HPDE6-E6E7 (cell line): ENCODE results near the gene CDH13.

ENCODE experiments used
- DNase-seq: peaks from one replicate; pipeline ENCODE4 v3.0.0; 2011; ENCODE audit warnings: missing footprints; ENCODE audit errors: extremely low spot score

CDH13 gene

DNA sequence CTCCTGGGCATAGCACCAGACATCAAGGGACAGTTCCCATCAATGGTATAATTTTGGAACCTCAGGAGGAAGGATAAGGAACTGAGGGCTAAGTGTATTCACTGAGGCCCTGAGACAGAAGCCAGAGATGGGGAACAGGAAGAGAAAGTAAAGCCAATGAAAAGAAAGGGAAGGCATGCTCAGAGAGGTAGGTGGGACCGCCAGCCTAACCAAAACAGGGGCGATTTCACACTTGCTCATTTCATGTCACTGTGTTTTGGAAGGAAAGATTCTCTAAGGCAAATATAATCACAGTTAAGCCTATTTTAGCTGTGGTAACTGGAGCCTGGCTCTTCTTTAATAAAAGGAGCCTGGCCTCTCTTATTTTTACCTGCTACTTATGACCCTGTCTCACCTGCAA, 411.1 kb downstream of the CDH13 start:
- DNase-seq, result no peak

DNA sequence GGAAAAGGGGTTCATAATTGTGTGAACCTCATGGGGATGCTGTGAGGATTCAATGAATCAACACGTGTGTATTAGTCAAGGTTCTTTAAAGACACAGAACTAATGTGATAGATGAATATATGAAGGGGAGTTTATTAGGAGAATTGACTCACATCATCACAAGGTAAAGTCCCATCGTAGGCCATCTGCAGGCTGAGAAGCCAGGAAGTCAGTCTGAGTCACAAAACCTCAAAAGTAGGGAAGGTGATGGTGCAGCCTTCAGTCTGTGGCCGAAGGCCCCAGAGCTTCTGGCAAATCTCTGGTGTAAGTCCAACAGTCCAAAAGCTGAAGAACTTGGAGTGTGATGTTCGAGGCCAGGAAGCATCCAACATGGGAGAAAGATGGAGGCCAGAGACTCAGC, 413.4 kb downstream of the CDH13 start:
- no peak for DNase-seq

DNA sequence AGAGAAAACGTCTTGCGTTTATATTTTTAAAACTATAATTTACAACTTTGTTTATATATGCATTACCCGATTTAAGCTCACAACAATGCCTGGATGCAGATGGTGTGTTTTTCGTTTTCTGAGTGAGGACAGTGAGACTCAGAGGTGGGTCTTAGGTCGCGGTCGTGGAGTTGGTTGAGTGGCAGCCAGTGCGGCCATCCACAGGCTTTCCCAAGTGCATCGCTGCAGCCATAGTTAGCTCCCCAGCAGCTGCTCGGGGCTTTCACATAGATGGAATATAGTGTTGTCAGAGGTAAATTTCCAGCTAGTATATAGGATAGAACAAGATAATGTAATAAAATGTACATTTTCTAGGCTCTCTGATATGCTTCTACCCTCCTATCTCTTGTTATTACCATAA, 417.8 kb downstream of the CDH13 start:
- no peak for DNase-seq

DNA sequence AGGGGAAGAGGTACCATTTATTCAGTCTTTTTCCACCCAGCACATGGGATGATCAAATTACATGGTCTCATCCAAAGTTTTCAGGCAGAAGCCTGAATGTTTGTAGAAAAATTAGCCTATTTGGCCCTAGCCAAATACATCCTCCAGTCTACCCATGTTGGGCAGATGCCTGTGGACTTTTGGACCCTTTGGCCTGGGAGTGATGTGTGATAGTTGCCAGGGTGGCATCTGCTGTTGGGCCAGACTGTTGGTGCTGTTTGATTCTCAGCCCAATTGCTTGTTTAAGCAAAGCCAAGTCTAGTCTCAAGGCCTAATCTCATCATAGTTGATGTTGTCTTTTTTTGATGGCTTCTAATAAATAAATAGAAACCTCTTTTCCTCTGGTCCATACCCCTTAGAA, 419.0 kb downstream of the CDH13 start:
- no peak for DNase-seq

DNA sequence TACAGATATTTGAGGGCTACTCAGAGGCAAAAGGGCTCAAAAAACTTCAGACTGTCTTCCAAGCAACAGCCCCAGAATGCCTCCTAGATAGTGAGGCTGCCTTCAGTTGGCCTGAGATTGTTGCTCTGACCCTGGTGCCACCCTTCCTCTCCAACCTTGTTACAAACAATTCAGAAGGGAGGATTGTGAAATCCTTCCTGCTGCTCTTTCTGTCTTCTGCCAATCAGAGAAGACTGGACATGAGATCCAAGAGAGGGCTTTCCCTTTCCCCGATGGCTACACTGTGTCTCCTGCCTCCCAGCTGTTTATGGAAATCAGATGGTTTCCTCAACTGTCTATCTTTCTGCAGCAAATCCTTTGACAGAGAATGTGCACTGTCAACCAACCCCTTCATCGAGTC, 419.9 kb downstream of the CDH13 start:
- DNase-seq, result no peak

DNA sequence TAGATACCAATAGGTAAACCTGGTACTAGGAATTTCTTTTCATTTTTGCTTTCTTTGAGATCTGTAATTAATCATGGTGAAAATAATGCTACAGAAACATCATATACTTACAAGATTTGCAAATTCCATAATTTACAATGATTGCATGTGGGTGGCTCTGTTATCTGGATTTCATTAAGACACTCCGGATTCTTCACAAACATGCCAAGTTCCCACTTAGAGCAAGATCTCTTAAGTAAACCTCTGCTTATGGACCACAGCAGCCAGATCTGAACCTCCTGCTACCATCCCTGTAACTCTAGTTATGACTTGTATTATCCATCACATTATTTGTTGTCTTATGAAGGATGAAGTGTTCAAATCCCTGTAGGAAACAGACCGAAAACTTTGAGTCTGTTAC, 424.7 kb downstream of the CDH13 start:
- no peak for DNase-seq

DNA sequence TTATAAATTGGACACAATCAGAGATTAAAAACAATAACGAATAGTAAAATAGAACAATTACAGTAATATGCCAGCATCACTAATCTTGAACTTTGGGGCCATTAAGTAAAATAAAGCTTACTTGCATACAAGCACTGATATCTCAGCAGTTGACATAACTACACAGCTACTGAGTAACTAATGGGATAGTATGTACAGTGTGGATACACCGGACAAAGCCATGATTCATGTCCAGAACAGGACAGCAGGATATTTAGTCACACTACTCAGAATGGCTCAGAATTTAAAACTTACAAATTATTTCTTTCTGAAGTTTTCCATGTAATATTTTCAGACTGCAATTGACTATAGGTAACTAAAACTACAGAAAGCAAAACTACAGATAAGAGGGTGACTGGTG, 427.5 kb downstream of the CDH13 start:
- no peak for DNase-seq

DNA sequence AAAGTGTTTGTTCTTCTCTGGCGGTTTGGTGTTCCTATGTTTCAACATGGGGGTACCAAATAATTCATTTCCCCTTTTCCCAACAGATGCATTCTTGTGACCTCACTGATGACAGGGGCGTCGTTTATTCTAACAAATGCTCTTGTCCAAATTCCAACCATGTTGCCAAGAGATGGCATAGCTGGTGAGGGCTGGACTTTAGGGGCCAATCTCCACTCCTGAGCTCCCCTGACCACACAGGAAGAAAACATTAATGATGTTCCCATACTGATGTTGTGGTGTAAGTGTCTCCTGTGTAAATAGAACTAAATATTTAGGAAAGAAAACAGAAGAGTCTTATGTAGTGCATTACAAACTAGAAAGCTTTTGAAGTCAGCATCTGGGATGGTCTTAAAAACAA, 431.6 kb downstream of the CDH13 start:
- DNase-seq, result no peak

DNA sequence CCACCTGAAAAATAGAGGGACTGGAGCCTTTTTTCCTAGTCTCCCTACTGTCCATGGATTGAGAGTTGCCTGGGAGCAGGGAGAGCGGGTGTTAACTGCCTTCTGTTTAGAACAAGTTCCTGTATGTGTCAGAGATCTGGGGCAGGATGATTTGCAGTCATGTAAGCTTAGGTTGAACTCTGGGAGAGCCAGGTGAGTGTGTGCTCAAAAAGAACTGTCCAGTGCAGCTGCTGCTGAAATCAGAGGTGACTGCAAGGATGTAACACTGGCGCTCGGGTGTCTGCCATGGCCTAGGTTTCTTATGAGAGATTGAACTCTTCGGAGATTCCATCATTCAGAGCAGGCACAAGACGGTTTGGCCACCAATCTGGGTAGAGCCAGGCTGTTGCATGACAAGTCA, 432.5 kb downstream of the CDH13 start:
- no peak for DNase-seq

DNA sequence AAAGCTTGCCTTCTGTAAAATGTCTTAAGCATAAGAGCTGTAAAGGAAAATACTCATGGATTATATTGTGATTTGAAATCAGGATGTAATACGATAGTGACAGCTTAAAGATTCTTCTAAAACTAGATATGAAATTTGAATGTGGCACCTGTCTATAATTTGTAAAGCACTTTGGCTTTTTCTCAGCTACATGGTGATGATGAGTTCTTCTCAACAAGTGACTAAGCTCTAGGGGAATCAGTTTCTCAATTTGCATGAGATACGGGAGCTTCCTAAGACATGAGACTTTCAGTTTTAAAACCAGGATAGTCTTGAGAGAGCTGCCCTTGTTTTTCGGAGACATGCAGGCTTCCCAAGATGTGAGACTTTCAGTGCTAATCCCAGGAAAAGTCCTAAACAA, 439.2 kb downstream of the CDH13 start:
- no peak for DNase-seq

DNA sequence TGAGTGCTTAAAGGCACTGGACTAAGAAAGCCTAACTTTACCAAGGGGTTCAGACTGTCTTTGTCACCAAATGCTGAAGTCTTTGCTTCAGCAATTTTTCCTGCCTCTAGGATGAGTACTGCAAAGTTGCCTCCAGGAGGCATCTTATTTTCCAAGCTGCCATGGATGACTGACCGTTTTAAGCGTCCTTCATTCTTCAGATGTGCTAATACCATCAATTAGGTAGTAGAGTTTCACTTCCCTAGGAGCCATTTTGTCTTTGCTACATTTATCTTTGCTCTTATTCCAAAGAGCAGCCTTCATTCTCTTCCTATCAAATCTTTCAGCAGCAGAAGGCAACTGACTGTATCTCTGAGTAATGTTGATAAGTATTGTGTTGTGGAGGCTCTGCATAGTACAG, 440.1 kb downstream of the CDH13 start:
- no peak for DNase-seq

DNA sequence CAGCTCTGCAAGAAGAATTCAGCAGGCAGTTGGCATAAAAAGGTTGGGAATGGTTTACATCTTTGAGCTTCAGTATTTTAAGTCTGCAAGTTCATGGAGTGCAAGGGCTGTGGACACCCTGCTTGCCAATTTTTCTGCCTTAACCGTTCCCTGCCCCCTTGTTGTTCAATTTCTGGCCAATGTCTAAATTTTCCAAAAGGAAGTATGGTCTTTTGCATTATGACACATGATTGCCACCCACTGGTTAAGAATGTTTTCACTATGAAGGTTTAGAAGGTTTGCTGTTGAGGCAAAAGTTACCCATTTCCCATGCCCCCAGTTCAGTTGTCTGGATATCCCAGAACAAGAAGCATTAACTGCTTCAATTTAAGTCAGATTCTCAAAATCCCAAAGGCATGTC, 441.9 kb downstream of the CDH13 start:
- no peak for DNase-seq

DNA sequence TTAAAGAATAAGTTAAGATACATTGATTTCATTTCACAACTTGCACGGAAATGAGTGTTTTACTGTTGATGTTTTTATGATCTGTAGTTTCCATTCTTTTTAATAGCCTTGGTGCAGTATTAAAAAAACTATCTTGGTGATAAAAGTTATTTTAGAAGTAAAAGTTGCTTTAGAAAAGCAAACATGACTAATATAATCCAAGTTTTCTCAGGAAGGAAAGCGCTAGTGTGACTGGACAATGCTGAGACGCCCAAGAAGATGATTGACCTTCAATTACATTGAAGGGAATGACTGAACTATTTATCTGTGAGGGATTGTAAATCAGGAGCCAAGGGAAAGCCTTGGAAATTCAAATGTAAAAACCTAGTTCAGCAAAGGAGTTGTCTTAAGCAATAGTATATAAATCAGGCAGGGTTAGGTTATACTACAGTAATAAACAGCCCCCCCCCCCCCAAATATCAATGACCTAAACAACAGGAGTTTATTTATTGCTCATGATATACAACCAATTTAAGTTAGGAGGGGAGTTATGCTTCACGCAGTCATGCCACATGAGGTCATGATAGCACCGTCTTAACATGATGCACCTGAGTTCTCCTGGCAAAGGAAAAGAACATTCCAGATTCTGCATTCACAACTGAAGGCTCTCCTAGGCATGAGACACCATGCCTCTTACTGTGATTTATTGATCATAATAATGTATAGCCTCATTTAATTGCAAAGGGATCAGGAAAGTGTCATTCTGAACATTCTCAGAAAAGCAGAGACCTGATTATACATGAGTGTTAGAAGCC, 443.8 kb downstream of the CDH13 start:
- no peak for DNase-seq

DNA sequence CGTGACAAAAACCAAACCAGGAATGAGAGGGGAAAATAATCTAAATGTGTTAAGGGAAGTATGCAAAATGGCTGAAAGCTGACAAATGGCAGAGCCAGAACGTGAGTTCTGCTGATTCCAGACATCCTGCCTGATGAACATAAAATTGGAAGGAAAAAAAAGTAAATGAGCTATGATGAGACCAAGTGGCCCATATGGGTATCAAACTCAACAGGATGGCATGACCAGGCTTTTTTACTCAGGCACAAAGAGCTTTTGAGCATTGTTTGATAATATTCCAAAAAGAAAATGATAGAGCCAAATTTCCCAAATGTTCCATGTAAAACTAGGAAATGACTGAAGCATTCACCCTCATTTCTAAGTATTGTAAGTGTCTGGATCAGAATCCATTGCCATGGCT, 449.2 kb downstream of the CDH13 start:
- no peak for DNase-seq

DNA sequence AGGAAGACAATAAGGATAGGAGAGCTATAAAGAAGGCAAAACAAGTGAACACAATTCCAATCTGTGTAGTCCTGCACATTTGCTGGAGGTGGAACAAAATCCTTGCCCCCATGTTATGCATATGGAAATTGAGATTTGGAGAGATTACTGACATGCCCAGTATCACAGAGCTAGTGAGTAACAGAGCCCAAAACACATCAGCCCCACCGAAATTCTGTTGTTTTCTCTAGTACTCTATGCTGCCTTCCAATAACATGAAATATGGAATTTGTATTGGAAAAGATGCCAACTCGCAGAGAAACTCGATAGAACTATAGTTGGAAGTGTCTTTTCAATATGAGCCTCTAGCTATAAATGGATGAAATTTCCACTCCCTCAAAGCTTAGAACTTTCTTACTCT, 456.6 kb downstream of the CDH13 start:
- no peak for DNase-seq

DNA sequence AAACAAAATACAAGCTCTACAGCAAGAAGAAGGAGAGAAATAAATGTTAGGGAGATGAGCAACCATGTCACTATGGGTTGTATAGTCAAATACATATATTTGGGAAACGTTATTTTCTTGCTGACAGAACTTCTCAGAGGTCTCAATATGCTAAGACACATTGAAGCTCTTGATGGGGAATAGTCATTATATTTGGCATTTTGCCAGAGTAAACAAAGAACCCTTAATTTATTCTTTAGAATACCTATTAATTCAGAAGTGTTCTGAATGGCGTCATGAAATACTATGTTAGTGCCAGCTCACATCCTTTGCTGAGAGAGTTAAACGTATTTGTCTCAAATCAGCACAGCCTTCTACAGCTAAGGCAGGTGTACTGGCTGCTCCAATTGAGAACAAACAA, 458.9 kb downstream of the CDH13 start:
- no peak for DNase-seq

DNA sequence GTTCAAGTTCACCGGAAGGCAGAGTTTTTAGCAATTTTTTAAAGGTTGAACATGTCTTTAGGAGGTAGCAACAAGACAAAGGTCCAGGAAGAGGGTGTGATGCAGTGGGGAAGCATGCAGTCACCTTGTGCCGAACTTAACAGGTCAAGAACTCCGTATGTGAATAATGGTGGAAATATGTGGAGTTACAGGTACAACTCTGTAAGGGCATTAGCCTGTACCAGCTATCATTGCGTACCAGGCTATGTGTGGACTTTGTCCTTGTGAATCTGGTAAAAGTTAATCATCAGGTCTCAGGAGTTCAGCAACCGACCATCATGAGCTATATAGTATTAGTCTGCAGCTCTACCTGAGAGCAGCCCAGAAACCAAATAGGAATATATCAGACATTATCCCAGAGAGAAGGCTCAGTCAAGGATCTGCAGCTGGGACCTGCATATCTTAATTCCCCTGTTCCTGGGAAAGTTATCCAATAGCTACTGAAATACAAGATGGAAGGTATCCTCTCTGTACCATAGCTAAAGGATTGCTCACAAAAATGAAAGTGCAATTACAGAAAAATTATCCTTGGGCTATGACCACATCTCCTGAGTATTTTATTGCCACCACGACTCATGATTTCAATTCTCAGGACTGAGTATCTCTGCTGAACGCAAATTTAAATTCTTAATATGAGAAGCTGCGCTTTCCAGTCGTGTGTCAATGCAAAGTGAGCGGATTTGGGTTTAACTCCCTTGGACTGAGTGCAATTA, 469.3 kb downstream of the CDH13 start:
- DNase-seq, result peak; percentile 67

DNA sequence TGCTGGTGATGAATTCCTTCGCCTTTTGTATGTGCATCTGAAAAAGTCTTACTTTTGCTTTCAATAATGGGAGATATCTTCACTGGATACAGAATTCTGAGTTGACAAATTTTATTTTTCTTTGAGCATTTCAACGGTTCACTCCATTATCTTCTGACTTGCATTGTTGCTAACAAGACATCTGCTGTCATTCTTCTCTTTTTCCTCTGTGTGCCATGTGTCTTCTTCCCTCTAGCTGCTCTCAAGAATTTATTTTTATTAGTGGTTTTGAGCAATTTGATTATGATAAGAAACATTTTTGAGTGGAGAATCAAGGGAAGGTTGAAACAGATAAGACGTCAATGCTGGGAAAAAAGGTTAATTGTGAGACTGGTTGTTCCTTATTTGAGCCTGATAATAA, 471.8 kb downstream of the CDH13 start:
- no peak for DNase-seq

DNA sequence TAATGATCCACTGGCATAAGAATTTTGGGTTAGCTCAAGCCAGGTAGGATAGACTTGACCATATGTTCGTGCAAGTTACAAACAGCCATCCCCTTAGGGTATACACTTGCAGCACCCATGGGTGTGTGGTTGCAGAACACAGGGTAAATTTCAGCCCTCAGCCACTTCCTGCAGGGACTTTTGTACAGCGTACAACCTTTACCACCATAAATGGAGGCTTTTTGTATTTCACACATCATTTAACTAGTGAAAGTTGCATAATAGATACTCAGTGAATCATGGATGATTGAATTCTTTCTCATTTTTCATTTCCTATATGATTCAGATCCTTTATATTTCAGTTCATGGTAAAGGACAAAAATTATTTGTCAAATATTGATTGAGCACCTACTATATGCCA, 473.9 kb downstream of the CDH13 start:
- no peak for DNase-seq

DNA sequence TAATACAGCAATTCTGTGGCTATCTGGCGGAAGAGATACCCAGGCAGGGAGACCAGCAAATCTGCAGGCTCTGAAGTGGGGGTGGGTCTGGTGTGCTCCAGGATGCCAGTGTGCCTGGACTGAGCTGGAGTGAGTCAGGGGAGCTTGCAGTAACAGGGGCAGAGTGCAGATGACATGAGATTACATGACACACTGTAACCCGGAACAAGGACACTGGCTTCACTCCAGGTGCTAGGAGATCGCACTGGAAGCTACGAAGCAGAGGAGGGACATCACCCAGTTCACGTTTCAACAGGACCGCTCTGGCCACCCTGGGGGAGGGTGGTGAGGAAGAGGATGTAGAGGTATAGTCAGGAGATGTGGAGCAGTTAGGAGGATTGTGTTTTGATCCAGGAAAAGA, 475.6 kb downstream of the CDH13 start:
- DNase-seq, result no peak

DNA sequence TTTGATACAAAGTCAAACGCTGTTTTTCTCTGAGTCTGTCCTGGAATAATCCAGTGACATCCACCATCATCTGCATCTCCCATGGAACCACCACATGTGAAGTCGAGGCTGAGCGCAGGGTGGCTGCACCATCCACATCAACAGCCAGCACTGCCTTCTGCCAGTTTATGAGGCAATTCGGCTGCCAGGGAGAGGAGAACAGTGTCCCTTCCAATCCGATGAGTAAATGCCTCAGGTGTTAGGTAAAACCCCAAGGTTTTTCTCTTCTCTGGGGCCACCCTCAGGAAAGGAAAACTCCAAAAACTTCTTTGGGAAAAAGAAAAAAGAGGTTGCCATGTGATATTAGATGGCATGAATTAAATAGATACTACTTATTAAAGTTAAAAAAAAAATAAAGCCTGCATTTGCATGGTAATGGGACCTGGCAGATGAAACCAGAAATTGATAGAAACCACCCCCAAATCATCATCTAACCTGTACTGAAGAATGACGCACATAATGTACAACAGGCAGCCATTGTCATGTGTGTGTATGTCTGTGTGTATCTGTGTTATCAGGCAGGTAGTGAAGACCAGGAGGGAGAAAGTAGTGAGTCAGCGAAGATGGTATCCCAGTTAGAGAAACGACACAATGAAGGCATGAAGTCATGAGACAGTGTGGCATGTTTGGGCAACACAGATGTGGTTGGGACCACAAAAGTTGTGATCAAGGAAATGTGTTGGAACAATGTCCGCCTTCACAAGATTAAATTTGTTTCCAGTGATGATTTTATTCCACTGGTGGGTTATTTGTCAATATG, 478.7 kb downstream of the CDH13 start:
- no peak for DNase-seq

DNA sequence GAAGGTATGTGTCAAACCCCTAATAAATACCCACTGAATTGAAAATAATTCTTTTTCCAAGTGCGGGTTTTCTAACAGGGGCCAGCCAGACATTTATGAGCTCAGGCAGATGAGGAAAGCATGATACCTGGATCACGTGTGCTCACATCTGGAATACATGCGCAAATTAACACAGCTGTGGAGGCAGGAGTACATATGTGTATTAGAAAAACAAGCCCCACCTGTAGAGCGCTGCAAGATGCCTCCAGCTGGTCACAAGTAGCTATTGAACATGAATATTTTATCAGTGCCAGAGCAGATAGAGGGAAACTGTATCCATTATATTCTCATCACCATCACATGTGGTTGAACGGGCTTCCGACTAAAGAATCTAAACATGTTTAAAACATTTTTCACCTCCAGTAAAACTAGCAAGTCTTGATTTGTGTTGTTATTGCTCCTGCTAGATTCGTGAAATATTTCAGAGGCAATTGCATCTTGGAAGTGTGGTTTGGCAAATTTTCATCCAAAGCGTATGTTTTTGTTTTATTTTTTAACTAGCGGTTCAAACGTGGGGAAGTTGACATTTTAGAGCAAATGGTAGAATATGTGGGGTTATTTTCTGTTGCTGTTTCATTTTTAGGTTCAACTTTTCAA, 482.8 kb downstream of the CDH13 start:
- no peak for DNase-seq
